A673 (cell line): Measurements from ENCODE around the gene CHCHD3. TPM values are rescaled to one million over a fixed set of nuclear protein-coding genes. Genes with fewer than 3 reads are reported as not detected.

Experiments used
- BruUV-seq: library from RNA; stranded (reverse); fragments of 400-500 nt; replicated peaks from 2 replicates; lab custom pipeline; 2021; lab: Mats Ljungman, UMichigan
- CTCF ChIA-PET: fragments of 300-600 bp; sonication (Branson Sonifier 250); formaldehyde crosslinking; loops from one replicate; lab custom pipeline; 2022; ENCODE audit warnings: antibody characterized with exemption; lab: Charles Lee
- POLR2A ChIA-PET: fragments of 300-600 bp; sonication (Branson Sonifier 250); formaldehyde crosslinking; loops from one replicate; lab custom pipeline; 2022; ENCODE audit warnings: antibody characterized with exemption; ENCODE audit not compliant: low non-redundant PET; lab: Charles Lee
- DNase-seq: peaks from one replicate; pipeline ENCODE4 v3.0.0-alpha.2; 2015; ENCODE audit warnings: low spot score
- H3K27ac ChIP-seq: fragments of 200-600 bp; sonication (generic); 2 replicates; pipeline ENCODE4 v1.5.1; 2016; ENCODE audit warnings: mixed run types, low read depth, mild to moderate bottlenecking, mixed read lengths, antibody characterized with exemption, low read length; ENCODE audit not compliant: poor library complexity, severe bottlenecking
- H3K27me3 ChIP-seq: fragments of 200-600 bp; sonication (generic); replicated peaks from 2 replicates; pipeline ENCODE4 v1.6.1; 2017; ENCODE audit warnings: mixed run types, low read depth, mild to moderate bottlenecking, mixed read lengths, antibody characterized with exemption, low read length; ENCODE audit not compliant: insufficient read depth, poor library complexity
- H3K36me3 ChIP-seq: fragments of 200-600 bp; sonication (generic); 2 replicates; pipeline ENCODE4 v1.6.1; 2016; ENCODE audit warnings: mixed run types, mild to moderate bottlenecking, mixed read lengths, antibody characterized with exemption, low read length; ENCODE audit not compliant: insufficient read depth, poor library complexity, severe bottlenecking
- H3K4me1 ChIP-seq: fragments of 200-600 bp; sonication (generic); 2 replicates; pipeline ENCODE4 v1.6.1; 2017; ENCODE audit warnings: mixed run types, mild to moderate bottlenecking, mixed read lengths, antibody characterized with exemption, low read length; ENCODE audit not compliant: insufficient read depth, poor library complexity, severe bottlenecking
- H3K4me3 ChIP-seq: fragments of 200-600 bp; sonication (generic); 2 replicates; pipeline ENCODE4 v1.5.1; 2016; ENCODE audit warnings: low read depth, mixed run types, mild to moderate bottlenecking, mixed read lengths, low read length; ENCODE audit not compliant: poor library complexity, severe bottlenecking
- H3K9me3 ChIP-seq: fragments of 200-600 bp; sonication (generic); 2 replicates; pipeline ENCODE4 v1.6.1; 2016; ENCODE audit warnings: mixed run types, low read depth, mild to moderate bottlenecking, mixed read lengths, antibody characterized with exemption, low read length; ENCODE audit not compliant: poor library complexity, severe bottlenecking
- EZH2 ChIP-seq: fragments of 200-600 bp; sonication (generic); IDR thresholded peaks from 2 replicates; pipeline ENCODE4 v1.6.1; 2017; ENCODE audit warnings: borderline replicate concordance, low read depth, mild to moderate bottlenecking, mixed read lengths, antibody characterized with exemption, low read length; ENCODE audit not compliant: poor library complexity, severe bottlenecking
- intact Hi-C: fragments of 100-400 bp; cut with micrococcal nuclease; formaldehyde crosslinking; loops from one replicate; pipeline ENCODE4 v1.10.0; 2022; ENCODE audit not compliant: unreplicated experiment
- total RNA-seq: library from RNA; stranded (reverse); gene quantifications from 2 replicates; pipeline ENCODE4 v1.2.3, GENCODE V29; 2021
- TF ChIP-seq, protein P1 (sequence below): fragments of 300-800, 200-600 bp; sonication (generic); conservative IDR thresholded peaks from 2 replicates; pipeline ENCODE4 v1.5.1; 2017; ENCODE audit warnings: low read depth, mild to moderate bottlenecking, antibody characterized with exemption, low read length, moderate library complexity, mixed read lengths

CHCHD3 gene
- total RNA-seq, 1 experiment from 2014 or later = 128 TPM

GRCh38 chr7:132964876-132965275, 117.0 kb downstream of the CHCHD3 start:
- no peaks in the 10 kb centered on the region for H3K27me3 ChIP-seq
- intact Hi-C loops = no loop called here
- H3K4me1 ChIP-seq = peaks cover 18% of the 10 kb centered on the region
- no peak overlapping the region for H3K27ac ChIP-seq
- ChIA-PET POLR2A (no interaction called here), CTCF (no interaction called here)
- TF ChIP-seq, protein P1, sequence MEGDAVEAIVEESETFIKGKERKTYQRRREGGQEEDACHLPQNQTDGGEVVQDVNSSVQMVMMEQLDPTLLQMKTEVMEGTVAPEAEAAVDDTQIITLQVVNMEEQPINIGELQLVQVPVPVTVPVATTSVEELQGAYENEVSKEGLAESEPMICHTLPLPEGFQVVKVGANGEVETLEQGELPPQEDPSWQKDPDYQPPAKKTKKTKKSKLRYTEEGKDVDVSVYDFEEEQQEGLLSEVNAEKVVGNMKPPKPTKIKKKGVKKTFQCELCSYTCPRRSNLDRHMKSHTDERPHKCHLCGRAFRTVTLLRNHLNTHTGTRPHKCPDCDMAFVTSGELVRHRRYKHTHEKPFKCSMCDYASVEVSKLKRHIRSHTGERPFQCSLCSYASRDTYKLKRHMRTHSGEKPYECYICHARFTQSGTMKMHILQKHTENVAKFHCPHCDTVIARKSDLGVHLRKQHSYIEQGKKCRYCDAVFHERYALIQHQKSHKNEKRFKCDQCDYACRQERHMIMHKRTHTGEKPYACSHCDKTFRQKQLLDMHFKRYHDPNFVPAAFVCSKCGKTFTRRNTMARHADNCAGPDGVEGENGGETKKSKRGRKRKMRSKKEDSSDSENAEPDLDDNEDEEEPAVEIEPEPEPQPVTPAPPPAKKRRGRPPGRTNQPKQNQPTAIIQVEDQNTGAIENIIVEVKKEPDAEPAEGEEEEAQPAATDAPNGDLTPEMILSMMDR = no peak
- no peak for TF ChIP-seq EZH2
- H3K4me3 ChIP-seq = no peak overlapping the region
- DNase-seq = peak; percentile 52
- no peaks in the 10 kb centered on the region for H3K36me3 ChIP-seq
- BruUV-seq = no TSS peak
- no peaks in the 10 kb centered on the region for H3K9me3 ChIP-seq

GRCh38 chr7:132959891-132960290, 122.0 kb downstream of the CHCHD3 start:
- intact Hi-C loops = no loop called here
- Histone ChIP-seq H3K27ac (no peak overlapping the region), H3K36me3 (no peaks in the 10 kb centered on the region), H3K4me3 (no peak overlapping the region), H3K27me3 (no peaks in the 10 kb centered on the region), H3K4me1 (peaks cover 5% of the 10 kb centered on the region), H3K9me3 (no peaks in the 10 kb centered on the region)
- no TSS peak for BruUV-seq
- no peak for DNase-seq
- POLR2A ChIA-PET = no interaction called here
- CTCF ChIA-PET = no interaction called here
- TF ChIP-seq EZH2 = no peak
- TF ChIP-seq, protein P1 = no peak

DNA sequence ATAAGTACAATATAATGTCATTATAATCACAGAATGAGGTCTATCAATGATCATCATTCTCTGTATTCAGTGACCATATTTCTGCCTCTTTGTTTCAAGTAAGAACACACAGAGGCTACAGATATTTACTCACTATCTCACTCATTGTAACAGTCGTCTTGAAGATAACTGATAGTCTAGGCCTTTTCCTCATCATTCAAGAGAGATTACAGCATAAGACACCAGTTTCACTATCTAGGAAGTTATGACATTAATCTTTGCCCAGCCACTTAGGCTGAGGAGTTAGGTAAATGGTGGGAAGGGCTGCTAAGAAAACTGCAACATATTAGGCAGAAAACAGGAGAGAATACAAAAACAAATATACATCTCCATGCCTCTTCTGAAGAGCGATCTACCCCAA, 125.3 kb downstream of the CHCHD3 start:
- BruUV-seq = no TSS peak
- CTCF ChIA-PET = no interaction called here

More for the DNA sequence above, 125.3 kb downstream of the CHCHD3 start:
- no peaks in the 10 kb centered on the region for H3K4me1 ChIP-seq
- no peak overlapping the region for H3K4me3 ChIP-seq
- H3K36me3 ChIP-seq = no peaks in the 10 kb centered on the region
- no peaks in the 10 kb centered on the region for H3K9me3 ChIP-seq
- H3K27ac ChIP-seq = no peak overlapping the region
- DNase-seq = no peak
- intact Hi-C loops = no loop called here
- POLR2A ChIA-PET = no interaction called here
- TF ChIP-seq, protein P1 = no peak
- TF ChIP-seq EZH2 = no peak
- no peaks in the 10 kb centered on the region for H3K27me3 ChIP-seq
